MV-4-11 (cell line): ENCODE measurements around the gene ACSBG1.
"Not testable (repeated sequence)": the region's sequence is repeated elsewhere in the genome, so short reads cannot be mapped to it uniquely, and the experiment has no call there.

ENCODE experiments used
- DNase-seq: peaks from one replicate; lab custom pipeline; 2025; lab: John Stamatoyannopoulos, UW

The ACSBG1 gene

GRCh38 chr15:78249131-78249530 lies 14.8 kb upstream of the ACSBG1 start:
- no peak for DNase-seq

GRCh38 chr15:78247911-78248310 lies 13.5 kb upstream of the ACSBG1 start:
- DNase-seq: no peak

- not testable (repeated sequence) for DNase-seq
These were observed 11.7 kb upstream of the ACSBG1 start for GRCh38 chr15:78245976-78246620.

- DNase-seq: not testable (repeated sequence)
These were observed 11.0 kb upstream of the ACSBG1 start for GRCh38 chr15:78245392-78245791.

- DNase-seq: peak; percentile 21
These were observed 10.5 kb upstream of the ACSBG1 start for GRCh38 chr15:78244893-78245292.

GRCh38 chr15:78244101-78244500 lies 9.7 kb upstream of the ACSBG1 start:
- DNase-seq: no peak

GRCh38 chr15:78243491-78243941 lies 9.2 kb upstream of the ACSBG1 start:
- DNase-seq: no peak

GRCh38 chr15:78243058-78243457 lies 8.7 kb upstream of the ACSBG1 start:
- DNase-seq: no peak

- no peak for DNase-seq
These were observed 7.8 kb upstream of the ACSBG1 start for GRCh38 chr15:78242128-78242527.

GRCh38 chr15:78241017-78241416 lies 6.7 kb upstream of the ACSBG1 start:
- DNase-seq: peak; percentile 64

- DNase-seq: no peak
These were observed 5.4 kb upstream of the ACSBG1 start for GRCh38 chr15:78239811-78240210.

- no peak for DNase-seq
These were observed 2.8 kb upstream of the ACSBG1 start for GRCh38 chr15:78237146-78237545.

GRCh38 chr15:78236491-78236890 lies 2.1 kb upstream of the ACSBG1 start:
- no peak for DNase-seq

- no peak for DNase-seq
These were observed 869 bp downstream of the ACSBG1 start for GRCh38 chr15:78233496-78233895.

GRCh38 chr15:78232951-78233350 lies 1.4 kb downstream of the ACSBG1 start:
- no peak for DNase-seq

- DNase-seq: no peak
These were observed 4.6 kb downstream of the ACSBG1 start for GRCh38 chr15:78229431-78230406.

- DNase-seq: no peak
These were observed 5.9 kb downstream of the ACSBG1 start for GRCh38 chr15:78228356-78228996.

- no peak for DNase-seq
These were observed 8.4 kb downstream of the ACSBG1 start for GRCh38 chr15:78225783-78226541.

GRCh38 chr15:78224023-78224411 lies 10.3 kb downstream of the ACSBG1 start:
- DNase-seq: no peak

GRCh38 chr15:78223396-78224022 lies 10.9 kb downstream of the ACSBG1 start:
- no peak for DNase-seq

GRCh38 chr15:78222745-78223395 lies 11.5 kb downstream of the ACSBG1 start:
- DNase-seq: no peak
